ENCODE data around the gene CDC42EP4. TPM values are rescaled to one million over a fixed set of nuclear protein-coding genes. Genes with fewer than 3 reads are reported as not detected.

CDC42EP4 gene
- total RNA-seq, 4 donors from 2014 or later, result 93.3 to 121 (median 117) TPM

DNA sequence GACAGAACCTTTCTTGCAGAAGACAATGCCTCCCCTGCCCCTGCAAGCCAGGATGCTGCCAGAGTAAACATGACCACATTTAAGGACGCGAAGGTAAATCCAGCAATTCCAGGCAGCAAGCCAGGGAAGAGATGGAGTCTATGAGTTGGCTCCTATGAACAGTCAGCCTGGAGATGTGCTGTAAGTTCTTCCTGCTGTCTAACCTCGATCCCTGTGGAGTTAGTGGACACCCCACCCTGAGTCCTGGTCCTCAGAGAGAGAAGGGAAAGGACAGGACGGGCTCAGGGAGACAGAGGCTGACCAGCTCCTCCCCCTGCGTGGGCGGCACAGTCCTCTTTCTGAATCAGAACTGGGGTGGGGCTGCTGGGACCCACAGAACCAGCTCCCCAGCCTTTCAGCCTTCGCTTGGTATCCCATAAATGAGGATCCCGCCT, 24.9 kb downstream of the CDC42EP4 start:
- WGBS, 2 donors, result 42 to 62% methylated on average over 8 of the region's 8 CpGs
- Histone ChIP-seq H3K27ac (peak overlapping the region; percentile 10 to 99 (median 88)), H3K27me3 (no peaks in the 10 kb centered on the region), H3K36me3 (peaks cover 0 to 29% (median 0%) of the 10 kb centered on the region in 3 donors), H3K4me1 (peaks cover 0 to 100% (median 79%) of the 10 kb centered on the region in 4 donors), H3K9me3 (no peaks in the 10 kb centered on the region), H3K4me3 (no peak overlapping the region)
- TF ChIP-seq EP300 (IDR thresholded peaks at IDR 0.05), result peak in 1 of 2 donors; percentile 28
- TF ChIP-seq, protein P1, sequence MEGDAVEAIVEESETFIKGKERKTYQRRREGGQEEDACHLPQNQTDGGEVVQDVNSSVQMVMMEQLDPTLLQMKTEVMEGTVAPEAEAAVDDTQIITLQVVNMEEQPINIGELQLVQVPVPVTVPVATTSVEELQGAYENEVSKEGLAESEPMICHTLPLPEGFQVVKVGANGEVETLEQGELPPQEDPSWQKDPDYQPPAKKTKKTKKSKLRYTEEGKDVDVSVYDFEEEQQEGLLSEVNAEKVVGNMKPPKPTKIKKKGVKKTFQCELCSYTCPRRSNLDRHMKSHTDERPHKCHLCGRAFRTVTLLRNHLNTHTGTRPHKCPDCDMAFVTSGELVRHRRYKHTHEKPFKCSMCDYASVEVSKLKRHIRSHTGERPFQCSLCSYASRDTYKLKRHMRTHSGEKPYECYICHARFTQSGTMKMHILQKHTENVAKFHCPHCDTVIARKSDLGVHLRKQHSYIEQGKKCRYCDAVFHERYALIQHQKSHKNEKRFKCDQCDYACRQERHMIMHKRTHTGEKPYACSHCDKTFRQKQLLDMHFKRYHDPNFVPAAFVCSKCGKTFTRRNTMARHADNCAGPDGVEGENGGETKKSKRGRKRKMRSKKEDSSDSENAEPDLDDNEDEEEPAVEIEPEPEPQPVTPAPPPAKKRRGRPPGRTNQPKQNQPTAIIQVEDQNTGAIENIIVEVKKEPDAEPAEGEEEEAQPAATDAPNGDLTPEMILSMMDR (IDR thresholded peaks at IDR 0.05), result no peak
- DNase-seq (ENCODE audit: low spot score in 2 of 2), result no peak

DNA sequence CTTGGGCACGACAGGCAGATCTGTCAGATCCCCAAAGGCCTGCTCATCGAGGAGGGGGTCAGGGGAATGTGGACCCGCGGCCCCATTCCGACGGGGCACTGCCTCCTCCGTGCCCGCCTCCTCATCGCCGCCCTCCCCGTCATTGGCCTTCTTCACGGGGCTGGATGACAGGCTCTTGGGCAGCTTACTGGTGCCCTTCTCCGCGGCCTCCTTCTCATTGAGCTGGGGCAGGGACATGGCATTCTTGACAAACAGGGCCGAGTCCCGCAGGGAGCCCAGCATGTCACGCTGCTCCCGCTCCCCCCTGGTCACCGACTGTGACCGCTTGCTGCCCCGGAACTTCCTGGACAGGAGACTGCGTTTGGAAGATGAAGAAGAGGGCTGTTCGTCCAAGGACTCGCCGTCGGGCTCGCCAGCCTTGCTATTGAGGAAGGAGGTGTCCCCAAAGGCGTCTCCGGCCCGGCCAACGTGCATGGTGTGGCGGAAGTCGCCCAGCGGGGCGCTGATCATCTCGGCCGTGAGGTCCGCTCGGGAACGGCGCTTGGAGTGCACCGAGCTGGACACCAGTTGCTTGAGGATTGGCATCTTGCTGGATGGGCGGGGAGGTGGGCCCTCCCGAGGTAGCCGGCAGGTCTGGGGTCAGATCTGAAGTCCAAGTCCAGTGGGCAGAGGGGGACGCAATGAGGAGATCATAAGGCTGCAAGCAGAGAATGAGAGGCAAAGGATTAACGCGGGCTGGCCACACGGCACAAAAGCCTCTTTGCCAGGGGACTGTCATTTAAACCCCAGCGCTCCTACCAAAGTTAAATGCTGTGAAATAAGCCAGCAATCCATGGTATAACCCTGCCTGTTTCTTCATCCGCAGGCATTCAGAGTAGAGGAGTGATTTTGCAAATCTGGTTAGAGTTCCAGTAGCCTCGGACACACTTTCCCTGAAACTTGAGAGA, 25.6 kb downstream of the CDC42EP4 start:
- peak overlapping the region; percentile 2 to 99 (median 77) for H3K27ac ChIP-seq
- no peak for TF ChIP-seq POLR2A (IDR thresholded peaks at IDR 0.05)
- TF ChIP-seq, protein P1 (IDR thresholded peaks at IDR 0.05), result no peak
- no peak for TF ChIP-seq EP300 (IDR thresholded peaks at IDR 0.05)
- WGBS, 2 donors, result 72 to 81% methylated on average over 38 to 49 of the region's 52 CpGs
- H3K4me1 ChIP-seq, result peaks cover 0 to 97% (median 72%) of the 10 kb centered on the region in 4 donors
- no peaks in the 10 kb centered on the region for H3K9me3 ChIP-seq
- peaks cover 0 to 36% (median 0%) of the 10 kb centered on the region in 3 donors for H3K36me3 ChIP-seq
- no peaks in the 10 kb centered on the region for H3K27me3 ChIP-seq
- no peak for DNase-seq (ENCODE audit: low spot score in 2 of 2)
- H3K4me3 ChIP-seq, result no peak overlapping the region

DNA sequence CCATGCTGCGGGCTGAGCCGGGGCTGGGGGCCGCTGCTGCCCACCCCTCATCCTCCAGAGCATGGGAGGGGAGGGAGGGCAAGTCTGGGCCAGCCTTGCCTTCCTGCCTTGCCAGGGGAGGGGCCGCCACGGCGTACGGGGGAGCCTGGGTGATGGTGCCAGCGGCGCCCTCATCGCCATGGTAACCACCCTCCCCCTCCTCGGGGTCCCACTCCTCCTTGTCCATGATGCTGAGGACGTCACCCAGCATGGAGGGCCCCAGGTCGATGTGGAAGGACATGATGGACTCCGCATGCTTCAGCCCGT, 26.2 kb downstream of the CDC42EP4 start:
- Histone ChIP-seq H3K36me3 (peaks cover 0 to 36% (median 0%) of the 10 kb centered on the region in 3 donors), H3K4me3 (no peak overlapping the region), H3K27me3 (no peaks in the 10 kb centered on the region), H3K9me3 (no peaks in the 10 kb centered on the region), H3K27ac (peak overlapping the region; percentile 62 to 99 (median 85)), H3K4me1 (peaks cover 0 to 93% (median 66%) of the 10 kb centered on the region in 4 donors)
- no peak for DNase-seq (ENCODE audit: low spot score in 2 of 2)
- 76% methylated on average over 11 of the region's 15 CpGs; no CpG with 5 or more reads in 1 of the 2 donors for WGBS, 2 donors
- no peak for TF ChIP-seq POLR2A (IDR thresholded peaks at IDR 0.05)
- TF ChIP-seq EP300 (IDR thresholded peaks at IDR 0.05), result no peak
- TF ChIP-seq, protein P1 (IDR thresholded peaks at IDR 0.05), result no peak

DNA sequence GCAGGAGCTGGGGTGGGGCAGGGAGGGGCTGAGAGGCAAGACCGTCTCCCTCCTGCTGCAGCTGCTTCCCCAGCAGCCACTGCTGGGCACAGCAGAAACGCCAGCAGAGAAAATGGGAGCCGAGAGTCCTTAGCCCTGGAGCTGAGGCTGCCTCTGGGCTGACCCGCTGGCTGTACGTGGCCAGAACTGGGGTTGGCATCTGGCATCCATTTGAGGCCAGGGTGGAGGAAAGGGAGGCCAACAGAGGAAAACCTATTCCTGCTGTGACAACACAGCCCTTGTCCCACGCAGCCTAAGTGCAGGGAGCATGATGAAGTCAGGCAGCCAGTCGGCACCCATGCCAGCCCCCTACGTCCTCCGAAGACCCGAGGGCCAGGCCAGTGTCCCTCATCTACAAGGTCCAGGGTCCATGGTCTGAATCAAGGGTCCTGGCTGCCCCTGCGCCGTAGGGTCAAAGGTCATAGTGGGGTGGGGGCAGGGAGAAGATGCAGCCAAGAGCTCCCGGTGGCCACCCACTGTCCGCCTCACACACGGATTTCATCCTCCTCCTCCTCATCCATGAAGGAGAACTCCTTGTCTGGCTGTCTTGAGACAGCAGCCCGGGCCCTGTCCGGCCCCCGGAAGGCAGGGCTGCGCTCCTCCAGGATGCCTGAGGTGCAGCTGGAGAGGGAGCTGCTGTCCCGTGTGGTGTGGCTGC, 26.7 kb downstream of the CDC42EP4 start:
- no peak for DNase-seq (ENCODE audit: low spot score in 2 of 2)
- Histone ChIP-seq H3K27ac (peak overlapping the region; percentile 62 to 99 (median 85)), H3K27me3 (no peaks in the 10 kb centered on the region), H3K36me3 (peaks cover 0 to 37% (median 0%) of the 10 kb centered on the region in 3 donors), H3K9me3 (no peaks in the 10 kb centered on the region), H3K4me1 (peaks cover 0 to 93% (median 61%) of the 10 kb centered on the region in 4 donors), H3K4me3 (no peak overlapping the region)
- TF ChIP-seq, protein P1 (IDR thresholded peaks at IDR 0.05), result no peak
- peak in 1 of 2 donors; percentile 10 for TF ChIP-seq EP300 (IDR thresholded peaks at IDR 0.05)
- 39 to 43% methylated on average over 19 to 20 of the region's 20 CpGs for WGBS, 2 donors

Measured in tibial nerve (tissue), 4 donors.